Erythroblast (primary cell): ENCODE results near the gene TEX44.
A peak's percentile ranks its signal among the peaks of the same experiment; 100 is the strongest.

Source experiments
- DNase-seq, 2 experiments: peaks; one replicate each; lab custom pipeline; 2025; lab: John Stamatoyannopoulos, UW
- GATA1 ChIP-seq: IDR thresholded peaks from 2 replicates; pipeline ENCODE4 v1.6.1; 2011; ENCODE audit warnings: low read depth, mild to moderate bottlenecking, control low read depth, low read length, moderate library complexity
- POLR2A ChIP-seq: IDR thresholded peaks from 2 replicates; pipeline ENCODE4 v1.6.1; 2011; ENCODE audit warnings: mild to moderate bottlenecking, low read length

TEX44 gene

GRCh38 chr2:231606941-231607340, 14.3 kb downstream of the TEX44 start:
- TF ChIP-seq POLR2A = no peak
- no peak for TF ChIP-seq GATA1

GRCh38 chr2:231611273-231612108, 18.8 kb downstream of the TEX44 start:
- TF ChIP-seq POLR2A (no peak), GATA1 (no peak)
- DNase-seq = peak; percentile 72 to 82

More at GRCh38 chr2:231606941-231607340, 14.3 kb downstream of the TEX44 start:
- DNase-seq = no peak

GRCh38 chr2:231612109-231612455, 19.4 kb downstream of the TEX44 start:
- DNase-seq = no peak
- TF ChIP-seq GATA1 = no peak
- no peak for TF ChIP-seq POLR2A

GRCh38 chr2:231612456-231613330, 20.0 kb downstream of the TEX44 start:
- TF ChIP-seq POLR2A (no peak), GATA1 (no peak)
- DNase-seq = peak; percentile 92 to 93

- TF ChIP-seq GATA1 (no peak), POLR2A (no peak)
- DNase-seq = no peak
Measured at GRCh38 chr2:231613331-231613662, 20.6 kb downstream of the TEX44 start.

GRCh38 chr2:231613663-231614558, 21.2 kb downstream of the TEX44 start:
- TF ChIP-seq GATA1 (no peak), POLR2A (peak; percentile 49)
- peak; percentile 80 to 90 for DNase-seq

- peak; percentile 61 to 79 for DNase-seq
- no peak for TF ChIP-seq POLR2A
- TF ChIP-seq GATA1 = no peak
Measured at GRCh38 chr2:231614559-231615057, 21.9 kb downstream of the TEX44 start.

- DNase-seq = peak in 1 of 2 experiments; percentile 61
- TF ChIP-seq POLR2A = no peak
- no peak for TF ChIP-seq GATA1
Measured at GRCh38 chr2:231615058-231615671, 22.5 kb downstream of the TEX44 start.

GRCh38 chr2:231616296-231616695, 23.6 kb downstream of the TEX44 start:
- TF ChIP-seq POLR2A = no peak
- TF ChIP-seq GATA1 = no peak
- no peak for DNase-seq

- TF ChIP-seq POLR2A (no peak), GATA1 (no peak)
- DNase-seq = no peak
Measured at GRCh38 chr2:231617059-231617926, 24.6 kb downstream of the TEX44 start.

- TF ChIP-seq POLR2A (no peak), GATA1 (no peak)
- DNase-seq = no peak
Measured at GRCh38 chr2:231621051-231621879, 28.6 kb downstream of the TEX44 start.
